HL-60 (cell line): ENCODE data around the gene NR2C2AP.

Experiments used
- DNase-seq, 2 experiments: peaks; one replicate each; pipeline ENCODE4 v3.0.0-alpha.2; 2010 to 2020; ENCODE audit warnings: low read depth in 1 of 2, low spot score in 1 of 2
- H3K27ac ChIP-seq: fragments of 250-450 bp; sonication (Bioruptor Pico); replicated peaks from 2 replicates; pipeline ENCODE4 v1.5.1; 2020; ENCODE audit warnings: mild to moderate bottlenecking, moderate library complexity
- H3K27me3 ChIP-seq: fragments of 250-450 bp; sonication (Bioruptor Pico); 2 replicates; pipeline ENCODE4 v1.5.1; 2021; ENCODE audit warnings: mild to moderate bottlenecking, moderate library complexity; ENCODE audit not compliant: insufficient read depth, poor library complexity, severe bottlenecking
- H3K4me3 ChIP-seq: replicated peaks from 2 replicates; pipeline ENCODE4 v1.5.1; 2011; ENCODE audit warnings: mild to moderate bottlenecking, control low read depth, low read length; ENCODE audit not compliant: insufficient read depth
- CTCF ChIP-seq: IDR thresholded peaks from one replicate; pipeline ENCODE4 v1.5.1; 2011; ENCODE audit warnings: low read length, control low read depth, inconsistent platforms; ENCODE audit not compliant: insufficient read depth
- GABPA ChIP-seq: IDR thresholded peaks from 2 replicates; pipeline ENCODE4 v1.6.1; 2012; ENCODE audit warnings: low read depth
- POLR2AphosphoS5 ChIP-seq: IDR thresholded peaks from 2 replicates; pipeline ENCODE4 v1.6.1; 2012; ENCODE audit warnings: low read depth
- REST ChIP-seq: IDR thresholded peaks from 2 replicates; pipeline ENCODE4 v1.6.1; 2012; ENCODE audit warnings: low read depth; ENCODE audit not compliant: insufficient replicate concordance
- SPI1 ChIP-seq: IDR thresholded peaks from 2 replicates; pipeline ENCODE4 v1.6.1; 2012; ENCODE audit warnings: low read depth, mild to moderate bottlenecking, borderline replicate concordance

NR2C2AP gene

GRCh38 chr19:19214159-19214490 lies 10.9 kb upstream of the NR2C2AP start:
- TF ChIP-seq REST, result no peak
- TF ChIP-seq POLR2AphosphoS5, result no peak
- no peak for TF ChIP-seq SPI1
- no peak for TF ChIP-seq GABPA
- TF ChIP-seq CTCF, result no peak
- Histone ChIP-seq H3K27me3 (peaks cover 18% of the 10 kb centered on the region), H3K27ac (no peak overlapping the region)

GRCh38 chr19:19213426-19214158 lies 10.4 kb upstream of the NR2C2AP start:
- DNase-seq, result no peak
- TF ChIP-seq SPI1 (no peak), CTCF (no peak), REST (no peak), GABPA (no peak), POLR2AphosphoS5 (no peak)
- Histone ChIP-seq H3K4me3 (no peak overlapping the region), H3K27me3 (peaks cover 18% of the 10 kb centered on the region), H3K27ac (no peak overlapping the region)

More at GRCh38 chr19:19214159-19214490, 10.9 kb upstream of the NR2C2AP start:
- H3K4me3 ChIP-seq, result no peak overlapping the region
- no peak for DNase-seq

- TF ChIP-seq REST, result no peak
- no peak for TF ChIP-seq CTCF
- TF ChIP-seq POLR2AphosphoS5, result no peak
- no peak for TF ChIP-seq SPI1
- no peak for TF ChIP-seq GABPA
- Histone ChIP-seq H3K27me3 (peaks cover 18% of the 10 kb centered on the region), H3K4me3 (no peak overlapping the region), H3K27ac (no peak overlapping the region)
- DNase-seq, result no peak
Observed at GRCh38 chr19:19212916-19213315, 9.7 kb upstream of the NR2C2AP start.
